ENCODE measurements around the gene FNDC3B. TPM values are rescaled to one million over a fixed set of nuclear protein-coding genes. Genes with fewer than 3 reads are reported as not detected.

The FNDC3B gene
- total and polyA plus RNA-seq, 2 of the 8 experiments (the other 6 are each of a cell fraction or from before 2014, with no cell fraction given) = 14.1 to 44.4 TPM

DNA sequence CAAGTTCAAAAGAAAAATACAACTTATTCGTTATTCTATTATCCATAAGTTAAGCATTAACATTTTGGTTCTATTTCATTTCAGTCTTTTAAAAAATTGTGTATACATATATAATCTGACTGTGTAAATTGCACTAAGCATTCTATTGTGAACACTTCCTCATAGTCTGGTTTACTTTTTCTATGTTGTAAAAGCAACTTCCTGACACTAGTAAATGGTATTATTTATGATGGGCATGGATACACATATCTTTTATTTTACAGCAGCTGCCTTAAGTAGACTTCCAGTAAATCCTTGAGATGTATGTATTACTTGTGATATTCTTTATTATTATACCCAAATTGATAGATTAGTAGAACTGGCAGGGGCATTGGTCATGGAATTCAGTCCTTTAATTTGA is 58.2 kb downstream of the FNDC3B start:
- no peaks in the 10 kb centered on the region for H3K27me3 ChIP-seq (replicated peaks in 1 of 4; ENCODE audit: control insufficient read depth in 3 of 4, extremely low read depth in 1 of 4, insufficient read depth in 3 of 4, low read length in 3 of 4)
- WGBS, 2 experiments (ENCODE audit: extremely low coverage in 1 of 2, insufficient coverage in 1 of 2, insufficient read length in 1 of 2, insufficient replicate concordance in 2 of 2, low coverage in 1 of 2, low lambda C conversion rate in 2 of 2, missing lambda C conversion rate in 1 of 2) = 86% methylated on average over 1 of the region's 1 CpG; no CpG with 5 or more reads in 1 of the 2 experiments
- H2BK15ac ChIP-seq (ENCODE audit: low read length) = no peak overlapping the region
- CTCF ChIA-PET (ENCODE audit: partially characterized antibody) = no interaction called here
- no peak overlapping the region for H2BK20ac ChIP-seq (ENCODE audit: low read length)
- H3K36me3 ChIP-seq (ENCODE audit: control insufficient read depth in 2 of 4, insufficient read depth in 4 of 4, low read length in 3 of 4) = no peaks in the 10 kb centered on the region
- no peaks in the 10 kb centered on the region for H3K23me2 ChIP-seq (ENCODE audit: low read depth, low read length)
- H3K27ac ChIP-seq (ENCODE audit: low read depth, low read length) = no peak overlapping the region
- H3K4me3 ChIP-seq (ENCODE audit: extremely low read depth in 1 of 4, insufficient read depth in 2 of 4, low read depth in 3 of 4, low read length in 4 of 4) = no peak overlapping the region
- no peak overlapping the region for H3K56ac ChIP-seq (replicated peaks; ENCODE audit: insufficient read length, low read depth, low read length)
- no peak overlapping the region for H3K4me2 ChIP-seq (ENCODE audit: insufficient read depth in 1 of 2, low read depth in 2 of 2, low read length in 2 of 2)
- peaks cover 0 to 92% of the 10 kb centered on the region in 2 experiments; a peak in 3 of 4 replicates for H3K79me2 ChIP-seq (ENCODE audit: control insufficient read depth in 1 of 2, insufficient read depth in 2 of 2, low read length in 2 of 2)
- DNase-seq (ENCODE audit: low read depth in 1 of 2, low spot score in 2 of 2) (no peak), FAIRE-seq (no peak)
- no peak overlapping the region for H3K23ac ChIP-seq (ENCODE audit: insufficient read length)
- H4K20me1 ChIP-seq (replicated peaks in 1 of 2; ENCODE audit: control insufficient read depth in 1 of 2, insufficient read depth in 2 of 2, low read length in 2 of 2) = no peaks in the 10 kb centered on the region
- peaks cover 2 to 9% (median 6%) of the 10 kb centered on the region in 4 experiments; a peak in 5 of 7 replicates for H3K4me1 ChIP-seq (replicated peaks in 1 of 4; ENCODE audit: control insufficient read depth in 3 of 4, insufficient read depth in 4 of 4, low read length in 3 of 4)
- H3K9ac ChIP-seq (replicated peaks in 1 of 4; ENCODE audit: extremely low read depth in 1 of 4, low read depth in 3 of 4, low read length in 3 of 4) = no peak overlapping the region
- no peak overlapping the region for H3K18ac ChIP-seq (ENCODE audit: extremely low read depth, low read length)
- H4K8ac ChIP-seq (ENCODE audit: extremely low read depth, insufficient read depth, low read length) = no peak overlapping the region
- no peak overlapping the region for H2AFZ ChIP-seq (ENCODE audit: low read length)
- H2BK12ac ChIP-seq (ENCODE audit: low read depth, low read length) = no peak overlapping the region
- no peak overlapping the region for H2AK5ac ChIP-seq (ENCODE audit: low read depth, low read length)
- no peak overlapping the region for H3K14ac ChIP-seq (ENCODE audit: insufficient read length)
- no peak overlapping the region for H4K91ac ChIP-seq (replicated peaks; ENCODE audit: insufficient read length, low read length)
- H2BK5ac ChIP-seq (ENCODE audit: low read depth, low read length) = no peak overlapping the region
- no peaks in the 10 kb centered on the region for H3K9me3 ChIP-seq (ENCODE audit: insufficient read depth in 2 of 2, low read depth in 1 of 2, low read length in 1 of 2)
- no peak overlapping the region for H4K5ac ChIP-seq (ENCODE audit: insufficient read length, low read depth, low read length)
- no peak overlapping the region for H3K4ac ChIP-seq (replicated peaks; ENCODE audit: insufficient read length, low read depth, low read length)
- H2BK120ac ChIP-seq (replicated peaks; ENCODE audit: low read depth, low read length) = no peak overlapping the region
- POLR2A ChIA-PET (ENCODE audit: partially characterized antibody) = no interaction called here
- peaks cover 3% of the 10 kb centered on the region for H3K79me1 ChIP-seq (ENCODE audit: low read depth, low read length)
- TF ChIP-seq, protein P1, sequence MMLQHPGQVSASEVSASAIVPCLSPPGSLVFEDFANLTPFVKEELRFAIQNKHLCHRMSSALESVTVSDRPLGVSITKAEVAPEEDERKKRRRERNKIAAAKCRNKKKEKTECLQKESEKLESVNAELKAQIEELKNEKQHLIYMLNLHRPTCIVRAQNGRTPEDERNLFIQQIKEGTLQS (IDR thresholded peaks at IDR 0.05; ENCODE audit: insufficient read depth, low read depth, low read length) = no peak
- TF ChIP-seq, protein P2, sequence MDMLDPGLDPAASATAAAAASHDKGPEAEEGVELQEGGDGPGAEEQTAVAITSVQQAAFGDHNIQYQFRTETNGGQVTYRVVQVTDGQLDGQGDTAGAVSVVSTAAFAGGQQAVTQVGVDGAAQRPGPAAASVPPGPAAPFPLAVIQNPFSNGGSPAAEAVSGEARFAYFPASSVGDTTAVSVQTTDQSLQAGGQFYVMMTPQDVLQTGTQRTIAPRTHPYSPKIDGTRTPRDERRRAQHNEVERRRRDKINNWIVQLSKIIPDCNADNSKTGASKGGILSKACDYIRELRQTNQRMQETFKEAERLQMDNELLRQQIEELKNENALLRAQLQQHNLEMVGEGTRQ (IDR thresholded peaks at IDR 0.05; ENCODE audit: low read length) = no peak
- TF ChIP-seq POLR2AphosphoS5 (IDR thresholded peaks at IDR 0.05; ENCODE audit: low read depth, low read length) (no peak), KDM1A (IDR thresholded peaks at IDR 0.05; ENCODE audit: borderline replicate concordance, low read length) (no peak), RBBP5 (IDR thresholded peaks at IDR 0.05; ENCODE audit: borderline replicate concordance, low read depth, low read length) (no peak), CHD2 (IDR thresholded peaks at IDR 0.05; ENCODE audit: low read length) (no peak), RNF2 (IDR thresholded peaks at IDR 0.05; ENCODE audit: borderline replicate concordance, low read depth, low read length, missing control alignments, poor library complexity, severe bottlenecking) (no peak)
- TF ChIP-seq, protein P3, sequence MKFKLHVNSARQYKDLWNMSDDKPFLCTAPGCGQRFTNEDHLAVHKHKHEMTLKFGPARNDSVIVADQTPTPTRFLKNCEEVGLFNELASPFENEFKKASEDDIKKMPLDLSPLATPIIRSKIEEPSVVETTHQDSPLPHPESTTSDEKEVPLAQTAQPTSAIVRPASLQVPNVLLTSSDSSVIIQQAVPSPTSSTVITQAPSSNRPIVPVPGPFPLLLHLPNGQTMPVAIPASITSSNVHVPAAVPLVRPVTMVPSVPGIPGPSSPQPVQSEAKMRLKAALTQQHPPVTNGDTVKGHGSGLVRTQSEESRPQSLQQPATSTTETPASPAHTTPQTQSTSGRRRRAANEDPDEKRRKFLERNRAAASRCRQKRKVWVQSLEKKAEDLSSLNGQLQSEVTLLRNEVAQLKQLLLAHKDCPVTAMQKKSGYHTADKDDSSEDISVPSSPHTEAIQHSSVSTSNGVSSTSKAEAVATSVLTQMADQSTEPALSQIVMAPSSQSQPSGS (IDR thresholded peaks at IDR 0.05; ENCODE audit: low read length) = no peak
- TF ChIP-seq, protein P4, sequence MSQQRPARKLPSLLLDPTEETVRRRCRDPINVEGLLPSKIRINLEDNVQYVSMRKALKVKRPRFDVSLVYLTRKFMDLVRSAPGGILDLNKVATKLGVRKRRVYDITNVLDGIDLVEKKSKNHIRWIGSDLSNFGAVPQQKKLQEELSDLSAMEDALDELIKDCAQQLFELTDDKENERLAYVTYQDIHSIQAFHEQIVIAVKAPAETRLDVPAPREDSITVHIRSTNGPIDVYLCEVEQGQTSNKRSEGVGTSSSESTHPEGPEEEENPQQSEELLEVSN (IDR thresholded peaks at IDR 0.05) = no peak
